Kidney (tissue), 14 donors: ENCODE data around the gene ATP2C2. TPM values are rescaled to one million over a fixed set of nuclear protein-coding genes. Genes with fewer than 3 reads are reported as not detected.
A peak's percentile ranks its signal among the peaks of the same experiment; 100 is the strongest.
"Not testable (repeated sequence)": the region's sequence is repeated elsewhere in the genome, so short reads cannot be mapped to it uniquely, and the experiment has no call there.

Experiments used
- DNase-seq, 5 donors: peaks; one replicate each; pipeline ENCODE4 v3.0.0-alpha.2; 2013 to 2020
- FAIRE-seq: peaks from 2 replicates; lab custom pipeline; 2012; peaks lifted over from hg19 to GRCh38; lab: Jason Lieb, UNC
- H3K27ac ChIP-seq, 2 donors: one replicate each; pipeline ENCODE4 v1.7.0; 2013; ENCODE audit warnings: low read depth in 2 of 2, low read length in 2 of 2, inconsistent platforms in 1 of 2
- H3K27me3 ChIP-seq: one replicate; pipeline ENCODE4 v1.7.1; 2013; ENCODE audit warnings: low read length, inconsistent platforms; ENCODE audit not compliant: control insufficient read depth, insufficient read depth
- H3K36me3 ChIP-seq, 3 donors: one replicate each; pipeline versions ENCODE4 v1.7.0 to v1.7.1; 2013; ENCODE audit warnings: low read length in 3 of 3, control low read depth in 1 of 3, inconsistent platforms in 1 of 3; ENCODE audit not compliant: insufficient read depth in 3 of 3, control insufficient read depth in 2 of 3
- H3K4me1 ChIP-seq, 3 donors: one replicate each; pipeline versions ENCODE4 v1.7.0 to v1.7.1; 2013; ENCODE audit warnings: low read length in 3 of 3, inconsistent platforms in 1 of 3, low read depth in 1 of 3; ENCODE audit not compliant: control insufficient read depth in 2 of 3, insufficient read depth in 2 of 3
- H3K4me3 ChIP-seq, 3 donors: one replicate each; pipeline versions ENCODE4 v1.7.0 to v1.8.1; 2013; ENCODE audit warnings: low read length in 3 of 3, control low read depth in 1 of 3, inconsistent platforms in 1 of 3
- H3K9ac ChIP-seq, 3 donors: one replicate each; pipeline versions ENCODE4 v1.7.0 to v1.7.1; 2013; ENCODE audit warnings: low read length in 3 of 3, control low read depth in 1 of 3, inconsistent platforms in 1 of 3
- H3K9me3 ChIP-seq, 3 donors: one replicate each; pipeline versions ENCODE4 v1.7.0 to v1.7.1; 2013; ENCODE audit warnings: low read length in 3 of 3, control low read depth in 1 of 3, inconsistent platforms in 1 of 3; ENCODE audit not compliant: control insufficient read depth in 2 of 3, insufficient read depth in 1 of 3
- intact Hi-C: fragments of 100-400 bp; cut with DNase I; formaldehyde crosslinking; loops from one replicate; pipeline ENCODE4 v1.11.1; 2022
- polyA plus RNA-seq: library from polyadenylated mRNA; stranded (reverse); fragments of 350-450 nt; fragmentation: Illumina TruSeq; extraction: RNeasy Lipid Tissue Mini Kit (QIAGEN cat#74804); gene quantifications from one replicate; pipeline ENCODE4 v1.2.3, GENCODE V29; 2014; ENCODE audit warnings: low read depth, low replicate concordance; ENCODE audit not compliant: insufficient read depth
- total RNA-seq: library from RNA; stranded (reverse); fragmentation: NEBNext Ultra II Directional; extraction: Animal tissue kit (Norgen Biotek cat#: 25700); gene quantifications from one replicate; pipeline ENCODE4 v1.2.1, GENCODE V29; 2021
- TF ChIP-seq, protein P1 (sequence below): IDR thresholded peaks from 3 replicates; pipeline ENCODE4 v1.5.1; 2012; ENCODE audit warnings: mild to moderate bottlenecking, moderate library complexity, borderline replicate concordance; ENCODE audit not compliant: insufficient read depth; ENCODE audit errors: extremely low read depth
- donor health status: control.
- donor health status: control.
- donor health status: control.
- donor health status: control.
- donor health status: control.
- donor health status: DM: yes; HTN: yes; CAD: no.
- donor health status: Normal renal cell carcinoma (clear cell type).

The ATP2C2 gene
- total and polyA plus RNA-seq, 2 donors from 2014 or later, result 2.2 to 2.6 TPM

DNA sequence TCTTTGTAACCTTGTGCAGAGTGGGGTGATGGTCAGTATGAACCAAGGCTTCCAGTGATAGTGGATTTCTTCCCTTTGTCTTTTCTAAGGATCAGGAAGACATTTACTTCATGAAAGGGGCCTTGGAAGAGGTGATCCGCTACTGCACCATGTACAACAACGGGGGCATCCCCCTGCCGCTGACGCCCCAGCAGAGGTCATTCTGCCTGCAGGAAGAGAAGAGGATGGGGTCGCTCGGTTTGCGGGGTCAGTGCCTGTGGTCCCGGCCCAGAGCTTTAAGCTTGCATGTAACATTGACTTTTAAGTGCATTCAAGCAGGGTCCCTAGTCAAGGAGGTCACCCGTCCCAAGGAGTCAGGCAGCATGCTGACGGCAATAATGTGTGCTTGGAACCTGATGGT, 80.1 kb downstream of the ATP2C2 start:
- Histone ChIP-seq H3K36me3 (no peaks in the 10 kb centered on the region), H3K27ac (no peak overlapping the region), H3K9ac (no peak overlapping the region), H3K9me3 (no peaks in the 10 kb centered on the region), H3K4me3 (no peak overlapping the region), H3K27me3 (no peaks in the 10 kb centered on the region), H3K4me1 (no peaks in the 10 kb centered on the region)
- DNase-seq (peak in 1 of 5 donors; percentile 31), FAIRE-seq (no peak)
- TF ChIP-seq, protein P1, sequence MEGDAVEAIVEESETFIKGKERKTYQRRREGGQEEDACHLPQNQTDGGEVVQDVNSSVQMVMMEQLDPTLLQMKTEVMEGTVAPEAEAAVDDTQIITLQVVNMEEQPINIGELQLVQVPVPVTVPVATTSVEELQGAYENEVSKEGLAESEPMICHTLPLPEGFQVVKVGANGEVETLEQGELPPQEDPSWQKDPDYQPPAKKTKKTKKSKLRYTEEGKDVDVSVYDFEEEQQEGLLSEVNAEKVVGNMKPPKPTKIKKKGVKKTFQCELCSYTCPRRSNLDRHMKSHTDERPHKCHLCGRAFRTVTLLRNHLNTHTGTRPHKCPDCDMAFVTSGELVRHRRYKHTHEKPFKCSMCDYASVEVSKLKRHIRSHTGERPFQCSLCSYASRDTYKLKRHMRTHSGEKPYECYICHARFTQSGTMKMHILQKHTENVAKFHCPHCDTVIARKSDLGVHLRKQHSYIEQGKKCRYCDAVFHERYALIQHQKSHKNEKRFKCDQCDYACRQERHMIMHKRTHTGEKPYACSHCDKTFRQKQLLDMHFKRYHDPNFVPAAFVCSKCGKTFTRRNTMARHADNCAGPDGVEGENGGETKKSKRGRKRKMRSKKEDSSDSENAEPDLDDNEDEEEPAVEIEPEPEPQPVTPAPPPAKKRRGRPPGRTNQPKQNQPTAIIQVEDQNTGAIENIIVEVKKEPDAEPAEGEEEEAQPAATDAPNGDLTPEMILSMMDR, result no peak
- intact Hi-C loops, result no loop called here

DNA sequence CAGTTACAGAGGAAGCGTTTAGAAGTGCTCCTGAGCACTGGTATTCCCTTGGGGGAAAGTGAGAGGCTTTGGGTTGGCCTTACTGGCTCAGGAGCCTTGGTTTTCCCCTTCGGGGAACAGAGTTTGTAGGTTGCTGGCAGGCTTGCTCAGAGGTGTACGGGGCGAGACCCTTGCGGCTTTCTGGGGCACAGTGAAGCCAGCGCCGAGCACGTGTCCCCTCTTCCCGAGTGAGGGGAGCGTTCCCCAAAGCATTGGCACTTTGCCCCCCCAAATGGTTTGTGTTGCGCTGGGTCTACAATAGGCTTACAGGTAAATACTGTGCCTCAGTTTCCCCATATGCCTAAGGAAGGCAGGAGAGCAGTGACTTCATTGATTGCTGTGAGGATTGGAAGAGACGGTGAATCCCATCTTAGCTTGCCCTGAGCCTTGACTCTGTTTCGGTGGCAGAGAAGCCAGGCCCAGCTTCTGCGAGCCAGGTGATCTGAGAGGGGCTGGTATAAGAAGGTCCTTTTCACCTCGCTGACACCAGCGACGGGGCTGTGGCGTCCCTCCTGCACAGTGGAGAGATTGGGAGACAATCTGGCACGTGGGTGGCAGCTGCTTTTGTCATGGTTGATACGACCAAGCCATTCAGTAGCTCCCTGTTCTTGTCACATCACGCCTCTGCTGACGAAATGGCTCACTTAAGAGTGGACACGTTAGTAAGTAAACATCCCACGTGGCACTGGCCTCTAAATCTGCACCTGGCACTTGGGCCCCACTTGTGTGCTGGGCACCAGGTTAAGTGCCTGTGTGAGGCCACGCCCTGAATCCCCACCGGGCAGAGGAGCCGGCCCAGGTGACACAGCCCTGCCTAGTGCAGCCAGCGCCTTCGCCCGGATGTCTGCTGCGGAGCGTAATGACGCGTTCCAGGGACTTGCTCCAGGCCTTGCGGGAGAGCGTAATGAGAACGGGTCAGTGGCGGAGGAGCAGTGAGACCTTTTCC, 81.1 kb downstream of the ATP2C2 start:
- H3K9me3 ChIP-seq, result no peaks in the 10 kb centered on the region
- no peaks in the 10 kb centered on the region for H3K36me3 ChIP-seq
- intact Hi-C loops, result no loop called here
- no peaks in the 10 kb centered on the region for H3K27me3 ChIP-seq
- no peak overlapping the region for H3K9ac ChIP-seq
- no peak for FAIRE-seq
- peak in 2 of 5 donors; percentile 21 to 38 for DNase-seq
- TF ChIP-seq, protein P1, result no peak
- H3K4me3 ChIP-seq, result no peak overlapping the region
- H3K27ac ChIP-seq, result no peak overlapping the region
- H3K4me1 ChIP-seq, result no peaks in the 10 kb centered on the region

DNA sequence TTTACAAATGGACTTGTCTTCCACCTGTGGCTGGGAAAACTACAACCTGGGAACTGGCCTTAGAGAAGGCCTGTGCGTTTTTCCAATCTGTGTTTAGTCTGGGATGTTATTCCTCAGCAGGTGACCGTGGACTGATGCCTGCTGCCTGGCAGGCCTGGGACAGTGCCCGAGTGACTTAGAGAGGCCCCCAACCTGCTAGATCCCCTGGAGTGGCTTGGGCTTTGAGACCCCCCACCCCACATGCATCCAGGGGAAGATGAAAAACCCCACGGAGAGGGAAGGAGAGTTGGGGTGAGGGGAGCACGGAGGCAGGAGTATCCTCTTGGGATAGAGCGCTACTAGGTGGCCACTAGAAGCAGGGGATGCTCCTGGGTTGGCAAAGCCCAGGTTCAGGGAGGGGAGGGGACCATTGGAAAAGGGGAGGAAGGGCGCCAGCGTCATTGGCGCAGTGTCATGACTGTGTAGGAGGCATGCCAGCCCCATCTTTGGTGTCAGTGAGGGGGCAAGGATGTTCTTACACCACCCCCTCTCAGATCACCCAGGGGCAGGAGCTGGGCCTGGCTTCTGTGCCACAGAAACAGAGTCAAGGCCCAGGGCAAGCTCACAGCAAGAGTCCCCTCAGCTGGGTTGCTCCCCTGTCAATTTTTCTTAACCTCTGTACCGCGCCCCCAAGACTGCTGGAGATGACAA, 82.0 kb downstream of the ATP2C2 start:
- H3K27me3 ChIP-seq, result no peaks in the 10 kb centered on the region
- H3K9ac ChIP-seq, result no peak overlapping the region
- no peak overlapping the region for H3K4me3 ChIP-seq
- TF ChIP-seq, protein P1, result no peak
- intact Hi-C loops, result no loop called here
- H3K9me3 ChIP-seq, result no peaks in the 10 kb centered on the region
- DNase-seq (peak in 1 of 5 donors; percentile 23), FAIRE-seq (no peak)
- H3K36me3 ChIP-seq, result no peaks in the 10 kb centered on the region
- no peaks in the 10 kb centered on the region for H3K4me1 ChIP-seq
- no peak overlapping the region for H3K27ac ChIP-seq

DNA sequence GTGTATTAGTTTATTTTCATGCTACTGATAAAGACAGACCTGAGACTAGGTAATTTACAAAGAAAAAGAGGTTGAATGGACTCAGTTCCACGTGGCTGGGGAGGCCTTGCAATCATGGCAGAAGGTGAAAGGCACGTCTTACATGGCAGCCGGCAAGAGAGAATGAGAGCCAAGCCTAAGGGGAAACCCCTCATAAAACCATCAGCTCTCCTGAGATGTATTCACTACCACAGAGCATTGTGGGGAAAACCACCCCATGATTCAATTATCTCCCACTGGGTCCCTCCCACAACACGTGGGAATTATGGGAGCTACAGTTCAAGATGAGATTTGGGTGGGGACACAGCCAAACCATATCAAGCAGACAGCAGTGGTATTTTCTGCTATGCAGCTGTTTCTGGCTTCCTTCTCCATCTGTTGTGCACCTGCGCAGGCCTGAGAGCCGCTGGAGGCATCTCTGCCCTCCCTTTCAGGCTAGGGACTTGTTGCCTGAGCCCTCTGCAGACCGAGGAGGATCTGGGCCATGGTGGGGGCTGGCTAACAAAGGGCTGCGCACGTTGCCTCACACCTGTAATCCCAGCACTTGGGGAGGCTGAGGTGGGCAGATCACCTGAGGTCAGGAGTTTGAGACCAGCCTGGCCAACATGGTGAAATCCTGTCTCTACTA, 82.8 kb downstream of the ATP2C2 start:
- H3K9me3 ChIP-seq, H3K9ac ChIP-seq, H3K27ac ChIP-seq, H3K36me3 ChIP-seq, intact Hi-C loops, H3K27me3 ChIP-seq, H3K4me3 ChIP-seq, H3K4me1 ChIP-seq, FAIRE-seq: not testable (repeated sequence)
- DNase-seq, result peak in 1 of 5 donors; percentile 14
